NCI-H1092 (cell line): ENCODE results near the gene CIDEA.

ENCODE experiments used
- DNase-seq: peaks from one replicate; lab custom pipeline; 2025; lab: John Stamatoyannopoulos, UW

Gene CIDEA

DNA sequence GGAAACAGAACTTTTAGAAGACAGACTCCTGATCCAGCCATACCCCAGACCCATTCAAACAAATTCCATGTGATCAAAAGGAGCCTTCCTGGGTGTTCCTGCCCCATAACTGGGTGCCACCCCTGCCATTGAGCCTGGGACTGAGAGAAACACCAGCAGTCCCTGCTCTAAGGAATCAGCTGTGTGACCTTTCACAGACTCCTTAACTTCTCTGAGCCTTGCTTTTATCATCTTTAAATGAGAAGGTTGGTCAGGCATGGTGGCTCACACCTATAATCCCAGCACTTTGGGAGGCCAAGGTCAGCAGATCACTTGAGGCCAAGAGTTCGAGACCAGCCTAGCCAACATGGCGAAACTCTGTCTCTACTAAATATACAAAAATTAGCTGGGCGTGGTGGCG is 20.6 kb downstream of the CIDEA start:
- no peak for DNase-seq

DNA sequence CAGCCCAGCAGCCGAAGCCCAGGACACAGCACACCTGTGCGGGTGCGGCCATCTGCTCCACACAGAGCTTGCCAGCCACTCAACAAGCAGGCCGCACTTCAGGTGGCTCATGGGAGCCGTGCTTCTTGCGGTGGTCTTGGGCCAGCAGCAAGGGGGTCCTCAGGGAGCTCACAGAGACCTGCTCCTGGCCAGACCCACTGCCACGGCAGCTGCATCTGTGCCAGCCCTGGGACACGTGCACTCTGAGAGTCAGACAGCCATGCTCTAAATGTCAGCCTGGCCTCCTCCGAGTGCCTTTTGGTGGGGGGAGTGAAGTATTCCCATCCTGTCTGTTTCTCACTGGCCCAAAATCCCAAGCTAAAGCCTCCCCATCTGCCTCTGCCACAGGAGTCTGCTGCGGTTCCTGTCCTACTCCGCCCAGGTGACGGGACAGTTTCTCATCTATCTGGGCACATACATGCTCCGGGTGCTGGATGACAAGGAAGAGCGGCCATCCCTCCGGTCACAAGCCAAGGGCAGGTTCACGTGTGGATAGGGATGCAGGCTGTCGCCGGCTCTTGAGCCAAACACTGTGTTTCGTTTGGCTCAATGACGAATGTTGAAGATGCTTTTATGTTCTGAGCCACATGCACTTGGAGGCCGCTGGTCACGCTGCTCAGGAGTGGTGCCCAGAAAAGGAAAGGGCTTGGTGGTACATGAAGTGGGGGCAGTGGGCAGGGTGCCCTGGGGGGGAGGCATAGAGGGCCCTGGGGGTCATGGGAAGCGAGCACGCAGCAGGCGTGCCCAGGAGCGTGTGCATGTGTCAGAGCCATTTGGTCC is 22.8 kb downstream of the CIDEA start:
- DNase-seq = no peak

DNA sequence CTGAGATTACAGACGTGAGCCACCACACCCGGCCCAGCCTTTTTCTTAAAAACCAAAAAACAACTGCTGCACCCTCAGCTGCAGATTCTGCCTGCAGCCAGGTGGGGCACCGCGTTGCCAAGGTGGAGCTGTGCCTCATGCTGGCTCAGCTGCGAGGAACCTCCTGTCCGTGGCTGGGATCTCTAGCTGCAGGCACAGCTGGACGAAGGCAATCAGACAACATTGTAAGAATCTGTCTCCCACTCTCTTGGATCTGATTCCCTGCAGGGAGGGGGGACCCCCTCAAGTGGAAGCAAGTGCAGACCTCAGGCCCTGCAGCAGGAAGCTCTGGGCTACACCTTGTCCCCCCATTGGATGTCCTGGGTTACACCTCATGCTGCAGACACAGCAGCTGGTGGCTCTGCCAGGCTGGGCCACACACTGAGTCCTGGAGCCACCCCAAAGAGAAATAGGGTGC is 24.1 kb downstream of the CIDEA start:
- no peak for DNase-seq

DNA sequence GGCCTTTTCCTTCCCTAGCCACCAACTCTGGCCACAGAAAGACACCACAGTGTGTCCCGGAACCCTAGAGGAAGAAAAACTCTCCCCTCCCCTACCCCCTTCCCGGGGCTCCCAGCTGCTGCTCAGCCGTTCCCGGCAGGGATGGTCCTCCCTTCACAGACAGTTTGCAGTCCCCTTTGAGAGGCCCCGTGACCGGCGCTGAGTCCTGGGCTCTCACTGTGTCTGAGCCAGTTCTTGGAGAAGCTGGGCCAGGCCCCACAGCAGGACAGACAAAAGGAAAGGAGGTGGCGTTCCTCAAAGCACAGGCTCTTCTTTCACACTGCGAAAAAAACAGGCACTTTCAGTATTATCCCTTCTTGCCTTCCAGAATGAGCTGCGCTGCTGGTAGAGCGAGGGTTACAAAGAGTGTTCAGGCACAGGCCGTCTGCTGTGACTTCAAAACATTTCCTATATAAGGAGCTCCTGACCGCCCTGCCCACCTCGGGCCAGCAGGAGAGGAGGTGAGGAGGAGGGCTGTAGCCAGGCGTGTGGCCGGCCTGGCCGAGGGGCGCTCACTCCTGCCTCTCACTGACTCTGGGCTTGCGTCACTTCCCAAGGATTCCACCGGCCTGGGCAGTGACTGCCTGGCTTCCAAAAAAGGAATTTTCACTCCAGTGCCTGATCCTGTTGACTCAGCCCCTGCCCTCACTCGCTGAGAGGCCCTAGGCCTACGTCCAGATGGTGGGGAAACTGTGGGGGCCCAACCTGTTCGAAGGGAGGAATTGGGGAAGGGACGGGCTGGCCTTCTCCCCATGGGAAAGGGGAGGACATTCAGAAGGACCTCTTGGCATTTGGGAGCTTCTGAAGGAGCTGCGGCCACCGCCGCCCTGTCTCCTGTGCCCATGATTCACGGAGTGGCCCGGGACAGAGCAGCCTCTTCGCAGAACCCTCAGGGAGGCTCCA is 24.9 kb downstream of the CIDEA start:
- DNase-seq = no peak

DNA sequence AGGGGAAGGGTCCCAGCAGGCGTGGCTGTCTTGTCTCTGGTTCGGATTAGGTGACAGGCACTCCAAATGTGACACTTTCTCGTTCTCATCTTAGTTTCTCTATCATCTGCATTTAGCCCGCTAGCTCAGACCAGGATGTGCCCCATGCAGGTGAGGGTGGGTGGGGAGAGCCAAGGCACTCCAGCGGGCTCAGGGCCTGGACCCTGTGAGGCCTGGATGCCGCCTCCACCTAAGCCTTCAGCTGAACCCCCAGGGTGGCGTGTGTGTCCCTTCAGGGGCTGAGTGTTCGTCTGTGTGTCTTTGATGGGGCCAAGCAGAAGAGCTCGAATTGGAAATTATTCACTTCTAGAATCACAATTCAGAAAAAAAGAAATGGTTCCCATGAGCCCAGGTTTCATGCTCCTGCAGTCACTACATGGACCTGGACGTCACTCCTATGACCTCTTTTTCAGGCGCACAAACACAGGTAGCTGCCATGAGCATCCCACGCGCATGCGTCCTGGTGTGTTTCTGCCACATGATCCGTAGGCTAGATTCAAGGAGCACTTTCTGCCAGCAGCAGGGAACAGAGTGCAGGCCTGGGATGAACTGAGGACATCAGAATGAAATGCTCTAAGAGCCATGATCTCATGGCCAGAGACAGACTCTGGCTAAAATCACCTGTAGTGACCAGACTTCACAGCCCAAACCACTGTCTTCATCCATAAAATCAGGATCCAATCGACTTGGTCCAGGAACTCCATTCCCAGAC is 25.8 kb downstream of the CIDEA start:
- DNase-seq = no peak

DNA sequence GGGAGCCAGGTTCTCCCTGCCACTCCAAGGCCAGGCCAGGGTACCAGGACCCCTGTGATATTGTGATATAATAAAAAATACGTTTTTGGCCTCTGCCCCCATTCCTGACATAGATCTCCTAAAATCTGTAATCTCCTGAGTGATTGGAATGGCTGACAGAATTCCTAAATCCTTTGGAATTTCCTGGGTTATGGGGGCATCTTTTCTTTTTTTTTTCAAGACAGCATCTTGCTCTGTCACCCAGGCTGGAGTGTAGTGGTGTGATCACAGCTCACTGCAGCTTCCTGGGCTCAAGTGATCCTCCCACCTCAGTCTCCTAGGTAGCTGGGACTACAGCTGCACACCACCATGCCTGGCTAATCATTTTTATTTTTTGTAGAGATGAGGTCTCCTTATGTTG is 27.7 kb downstream of the CIDEA start:
- DNase-seq = no peak

DNA sequence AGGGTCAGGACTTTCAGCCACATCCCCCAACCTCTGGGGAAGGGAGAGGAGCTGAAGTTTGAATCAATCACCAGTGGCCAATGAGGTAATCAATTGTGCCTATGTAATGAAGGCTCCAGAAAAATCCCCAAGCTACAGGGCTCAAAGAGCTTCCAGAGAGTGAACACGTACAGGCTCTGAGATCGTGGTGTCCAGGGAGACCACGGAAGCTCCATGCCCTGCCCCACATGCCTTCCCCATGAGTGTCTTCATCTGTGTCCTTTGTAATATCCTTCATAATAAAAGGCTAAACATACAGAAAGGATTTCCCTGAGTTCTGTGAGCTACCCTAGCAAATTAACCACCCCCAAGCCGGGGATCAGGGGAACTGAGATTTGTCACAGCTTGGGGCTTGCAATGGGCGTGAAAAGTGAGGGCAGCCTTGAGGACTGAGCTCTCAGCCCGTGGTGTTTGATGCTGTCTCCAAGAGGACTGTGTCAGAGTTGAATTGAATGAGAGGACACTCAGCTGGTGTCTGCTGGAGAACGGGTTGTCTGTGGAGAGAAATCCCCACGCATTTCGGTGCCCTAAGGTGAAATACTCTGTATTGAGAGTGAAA is 28.4 kb downstream of the CIDEA start:
- no peak for DNase-seq

DNA sequence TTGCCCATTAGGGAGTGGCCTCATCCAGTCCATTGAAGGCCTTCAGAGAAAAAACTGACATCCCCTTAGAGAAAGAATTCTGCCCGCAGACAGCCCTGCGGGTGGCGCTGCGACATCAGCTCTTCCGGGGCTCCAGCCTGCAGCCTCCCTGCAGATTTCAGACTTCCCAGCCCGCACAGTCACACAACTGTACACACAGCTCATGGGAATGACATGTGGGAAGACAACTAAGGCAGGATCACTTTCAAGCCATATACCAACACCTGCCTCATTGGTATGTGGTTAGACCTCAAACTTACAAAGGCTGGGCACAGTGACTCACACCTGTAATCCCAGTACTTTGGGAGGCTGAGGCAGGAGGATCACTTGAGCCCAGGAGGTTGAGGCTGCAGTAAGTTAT is 29.1 kb downstream of the CIDEA start:
- DNase-seq = no peak

DNA sequence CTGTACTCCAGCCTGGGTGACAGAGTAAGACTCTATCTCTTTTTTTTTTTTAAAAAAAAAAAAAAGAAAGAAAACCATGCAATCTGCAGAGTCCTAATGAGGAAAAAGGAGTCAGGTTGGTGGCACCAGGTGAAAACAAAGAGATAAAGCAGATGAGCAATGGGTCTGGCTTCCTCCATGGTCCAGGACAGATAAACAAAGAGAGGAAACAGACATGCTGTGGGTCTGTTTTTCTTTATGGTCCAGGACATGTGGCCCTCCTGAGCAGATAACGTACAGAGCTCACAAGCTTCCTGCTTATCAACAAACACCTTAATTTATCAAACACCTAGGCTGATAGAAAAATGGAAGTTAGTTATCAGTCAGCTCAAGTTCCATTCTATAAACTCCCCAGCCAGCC is 29.5 kb downstream of the CIDEA start:
- DNase-seq = no peak

DNA sequence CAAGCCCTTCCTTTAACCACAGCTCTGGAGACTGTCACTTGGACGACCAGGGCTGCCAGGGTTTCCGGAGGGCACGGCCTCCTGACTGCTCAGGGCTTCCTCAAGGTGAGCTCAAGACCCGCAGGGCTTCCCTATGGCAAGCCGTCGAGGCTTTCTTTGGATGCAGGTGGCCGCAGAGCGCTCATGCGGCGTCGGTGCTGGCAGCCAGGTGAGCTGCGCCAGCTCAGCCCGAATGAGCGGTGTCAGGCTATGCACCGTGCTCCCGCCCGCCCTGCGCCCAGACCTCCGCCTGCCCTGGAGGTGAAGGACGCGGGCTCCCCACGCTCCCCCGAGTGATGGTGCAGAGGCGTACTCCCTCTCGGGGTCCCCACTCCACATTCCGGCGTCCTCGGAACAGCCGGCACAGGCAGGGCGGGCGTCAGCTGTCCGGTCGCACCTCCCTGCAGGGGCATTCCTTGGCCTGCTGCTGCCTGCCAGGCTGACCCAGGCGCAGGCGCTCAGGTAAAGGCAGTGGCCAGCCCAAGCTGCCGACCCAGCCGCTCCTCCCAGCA is 33.0 kb downstream of the CIDEA start:
- no peak for DNase-seq

DNA sequence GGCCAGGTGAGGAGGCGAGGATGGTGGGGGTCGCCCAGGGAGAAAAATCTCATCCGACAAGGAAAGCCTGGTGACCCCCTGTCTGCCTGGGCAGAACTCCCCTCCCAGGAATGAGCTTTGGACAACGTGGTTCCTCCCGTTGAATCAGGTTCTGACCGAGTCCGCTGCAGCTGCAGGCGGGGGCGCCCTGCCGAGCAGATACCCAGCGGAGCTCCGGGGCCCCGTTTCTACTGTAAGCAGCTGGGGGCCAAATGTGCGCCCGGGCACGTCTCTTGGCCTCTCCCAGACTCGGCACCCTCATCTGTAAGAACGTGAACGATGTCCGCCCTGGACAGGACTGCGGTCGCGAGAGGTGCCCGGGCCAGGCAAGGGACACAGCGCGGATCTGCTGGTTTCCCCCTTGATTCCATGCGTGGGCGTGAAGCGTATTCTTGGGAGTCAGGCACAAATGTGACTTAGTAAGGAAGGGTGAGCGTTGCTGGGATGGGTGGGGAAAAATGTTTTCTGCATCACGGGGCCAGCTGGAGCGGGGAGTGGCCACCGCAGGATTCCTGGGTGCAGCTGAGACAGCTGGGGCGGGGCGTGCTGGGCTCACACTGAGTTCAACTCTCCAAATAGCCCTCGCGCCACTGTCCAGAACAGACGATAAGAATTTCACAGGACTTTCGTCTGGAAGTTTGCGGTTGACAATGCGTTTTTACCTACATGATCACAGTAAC is 33.7 kb downstream of the CIDEA start:
- no peak for DNase-seq

DNA sequence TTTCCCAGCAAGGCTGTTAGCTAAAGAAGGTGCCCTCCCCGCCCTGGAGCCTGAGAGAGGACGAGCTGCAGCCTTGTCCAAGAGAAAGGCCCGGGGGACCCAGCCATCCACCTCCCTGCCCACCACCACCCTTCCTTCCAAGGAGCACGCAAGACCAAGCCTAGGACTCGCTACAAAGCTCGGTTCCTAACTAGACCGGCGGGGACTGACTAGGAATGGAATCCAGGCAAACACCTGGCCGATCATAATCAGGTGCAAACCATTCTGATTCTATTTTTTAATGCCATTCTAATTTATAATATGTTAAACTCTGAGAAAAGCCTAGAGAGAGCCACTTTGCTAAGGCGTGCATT is 34.2 kb downstream of the CIDEA start:
- DNase-seq = no peak

DNA sequence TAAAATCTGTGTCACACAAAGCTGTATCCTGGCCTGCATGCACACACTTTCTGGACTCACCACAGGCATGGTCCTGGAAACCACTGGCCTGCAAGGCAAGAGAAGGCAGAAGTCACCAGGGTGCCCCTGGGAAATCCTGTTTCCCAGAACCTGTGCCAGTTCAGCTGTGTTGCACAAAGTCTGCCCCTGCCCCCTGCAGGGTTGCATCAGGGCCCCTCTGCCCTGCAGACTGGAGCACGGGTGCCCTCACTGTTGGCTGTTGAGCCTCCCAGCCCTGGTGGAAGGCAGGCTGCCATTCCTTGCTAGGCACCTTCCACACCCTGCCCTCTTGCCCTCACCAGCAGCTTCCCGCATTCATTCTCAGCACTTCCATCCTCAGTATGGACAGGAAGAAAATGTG is 35.9 kb downstream of the CIDEA start:
- no peak for DNase-seq

DNA sequence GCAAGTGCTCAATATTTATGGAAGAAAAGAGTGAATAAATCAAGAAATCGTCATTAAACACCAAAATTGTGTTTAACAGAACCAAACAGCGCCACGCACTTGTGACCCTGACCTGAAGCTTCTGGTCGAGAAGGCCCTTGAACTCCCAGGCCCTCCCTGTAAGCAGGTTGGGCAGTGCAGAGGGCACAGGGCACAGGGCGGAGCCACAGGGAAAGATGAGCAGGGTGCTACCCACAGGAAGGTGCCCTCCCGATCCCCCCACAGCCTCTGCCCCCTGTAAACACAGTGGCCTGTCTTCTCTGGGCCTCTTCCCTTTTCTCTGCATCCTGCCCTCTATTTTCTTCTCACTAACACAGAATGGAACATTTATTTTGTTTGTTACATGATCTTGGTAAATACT is 37.0 kb downstream of the CIDEA start:
- DNase-seq = no peak

DNA sequence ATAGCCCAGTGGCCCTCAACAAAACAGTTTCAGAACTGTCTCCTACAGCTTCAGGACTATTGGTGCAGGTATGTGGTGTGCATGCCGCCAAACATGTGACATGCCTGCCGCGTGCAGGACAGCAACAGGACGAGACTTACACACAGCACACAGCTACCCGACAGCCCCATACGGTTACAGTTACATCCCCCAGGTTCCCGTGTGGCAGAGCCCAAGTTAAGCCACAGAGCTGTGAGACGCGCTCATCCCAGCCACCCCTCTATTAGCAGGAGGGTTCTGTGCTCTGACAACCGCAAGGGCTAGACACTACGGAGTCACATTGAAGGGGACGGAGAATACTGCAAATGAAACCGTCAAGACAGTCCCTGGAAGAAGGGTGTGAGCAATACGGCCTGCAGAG is 37.5 kb downstream of the CIDEA start:
- no peak for DNase-seq

DNA sequence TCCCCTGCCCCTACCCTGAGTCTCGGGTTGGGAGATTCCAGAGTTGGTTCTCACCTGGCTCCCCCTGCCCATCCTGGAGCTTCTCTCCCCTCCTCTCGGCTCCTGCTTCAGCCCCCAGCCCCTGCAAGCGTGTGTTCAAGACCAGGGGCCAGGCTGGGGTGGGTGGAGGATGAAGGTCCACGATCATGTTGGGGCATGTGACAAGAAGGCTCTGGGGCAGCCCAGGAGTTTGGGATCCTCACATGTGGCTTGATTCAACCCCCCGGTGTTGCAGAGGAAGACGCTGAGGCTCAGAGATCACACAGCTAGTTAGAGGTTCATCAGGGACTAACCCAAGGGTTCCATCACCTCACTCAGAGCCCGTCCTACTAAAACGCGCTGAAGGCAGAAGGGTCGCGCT is 39.7 kb downstream of the CIDEA start:
- no peak for DNase-seq

DNA sequence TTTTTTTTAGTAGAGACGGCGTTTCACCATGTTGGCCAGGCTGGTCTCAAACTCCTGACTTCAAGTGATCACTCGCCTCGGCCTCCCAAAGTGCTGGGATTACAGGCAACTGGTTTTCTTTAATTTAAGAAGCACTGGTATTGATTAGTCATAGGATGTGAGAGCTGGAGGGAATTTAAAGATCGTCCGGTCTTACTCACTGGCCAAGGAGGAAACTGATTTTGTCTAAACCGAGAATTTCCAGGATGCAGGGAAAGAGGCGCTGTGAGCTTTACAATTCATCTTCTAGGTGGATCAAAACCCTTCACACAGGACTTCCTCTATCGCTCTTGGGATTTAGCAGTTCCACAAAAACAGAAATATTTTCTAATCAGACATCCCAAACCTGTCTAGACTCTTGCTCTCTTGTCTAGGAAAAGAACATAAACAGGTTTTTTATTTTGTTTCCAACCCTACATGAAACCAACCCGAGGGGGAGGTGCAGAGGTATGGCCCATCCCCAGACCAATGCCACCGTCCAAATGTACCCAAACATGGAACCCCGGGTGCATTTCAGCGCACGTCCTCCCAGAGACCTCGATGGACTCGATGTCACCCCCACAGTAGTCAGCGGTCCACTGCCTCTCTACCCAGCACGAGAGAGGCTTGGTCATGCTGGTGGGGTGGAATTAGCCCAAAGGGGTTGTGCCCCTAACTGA is 41.4 kb downstream of the CIDEA start:
- no peak for DNase-seq

DNA sequence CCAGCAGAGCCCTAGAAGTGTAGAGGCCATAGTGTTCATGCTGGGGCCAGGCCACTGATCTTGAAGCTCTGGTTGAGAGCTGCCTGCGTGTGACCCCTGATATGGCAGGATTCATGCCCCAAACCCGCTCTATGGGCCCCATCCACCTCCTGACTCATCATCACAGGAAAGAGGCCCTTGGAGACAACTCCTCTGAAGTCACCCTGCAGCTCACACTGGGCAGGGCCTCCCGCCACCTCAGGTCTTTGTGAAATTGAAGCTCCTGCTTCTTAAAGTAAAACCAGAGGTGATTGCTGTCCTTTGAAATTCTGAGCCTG is 41.9 kb downstream of the CIDEA start:
- DNase-seq = no peak

DNA sequence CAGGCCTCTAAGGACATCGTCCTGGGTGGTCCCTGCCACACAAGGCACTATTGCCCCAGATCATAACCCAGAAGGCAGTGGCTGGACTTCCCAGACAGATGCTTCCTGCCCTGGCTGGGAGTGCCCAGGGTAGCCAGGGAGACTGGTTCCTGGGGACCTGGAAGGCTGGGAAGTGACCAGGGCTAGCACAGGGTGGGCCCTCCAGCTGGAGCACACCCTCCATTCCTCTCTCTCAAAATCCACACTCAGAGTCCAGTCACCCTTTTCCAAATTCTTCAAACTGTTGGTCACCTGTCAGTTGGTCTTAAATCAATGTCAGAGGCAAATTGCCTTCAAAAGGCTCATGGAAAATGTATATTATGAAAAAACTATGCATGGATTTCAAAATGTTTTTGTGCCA is 42.3 kb downstream of the CIDEA start:
- no peak for DNase-seq

DNA sequence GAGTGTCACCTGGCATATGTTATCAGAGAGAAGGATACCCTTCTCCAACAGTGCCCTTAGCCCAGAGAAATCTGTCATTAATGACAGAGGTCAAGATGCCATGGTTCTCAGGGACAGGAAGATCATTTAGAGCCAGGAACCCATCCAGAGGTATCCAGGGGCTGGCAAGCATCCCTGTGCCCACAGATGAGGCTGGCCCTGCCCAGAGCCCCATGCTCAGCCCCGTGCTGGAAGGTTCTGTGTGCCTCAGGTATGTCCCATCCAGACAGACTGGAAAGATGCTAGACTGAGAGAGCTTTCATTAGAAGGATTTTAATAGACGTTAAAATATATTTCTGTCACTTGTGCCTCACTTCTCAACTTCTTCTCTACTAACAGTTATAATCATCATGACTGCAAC is 45.7 kb downstream of the CIDEA start:
- DNase-seq = no peak
